ENCODE results near the gene KRT25. TPM values are rescaled to one million over a fixed set of nuclear protein-coding genes. Genes with fewer than 3 reads are reported as not detected.

The KRT25 gene
- total RNA-seq, 3 donors from 2014 or later (not counting 1 experiment from before 2014, with no cell fraction given), result not detected

DNA sequence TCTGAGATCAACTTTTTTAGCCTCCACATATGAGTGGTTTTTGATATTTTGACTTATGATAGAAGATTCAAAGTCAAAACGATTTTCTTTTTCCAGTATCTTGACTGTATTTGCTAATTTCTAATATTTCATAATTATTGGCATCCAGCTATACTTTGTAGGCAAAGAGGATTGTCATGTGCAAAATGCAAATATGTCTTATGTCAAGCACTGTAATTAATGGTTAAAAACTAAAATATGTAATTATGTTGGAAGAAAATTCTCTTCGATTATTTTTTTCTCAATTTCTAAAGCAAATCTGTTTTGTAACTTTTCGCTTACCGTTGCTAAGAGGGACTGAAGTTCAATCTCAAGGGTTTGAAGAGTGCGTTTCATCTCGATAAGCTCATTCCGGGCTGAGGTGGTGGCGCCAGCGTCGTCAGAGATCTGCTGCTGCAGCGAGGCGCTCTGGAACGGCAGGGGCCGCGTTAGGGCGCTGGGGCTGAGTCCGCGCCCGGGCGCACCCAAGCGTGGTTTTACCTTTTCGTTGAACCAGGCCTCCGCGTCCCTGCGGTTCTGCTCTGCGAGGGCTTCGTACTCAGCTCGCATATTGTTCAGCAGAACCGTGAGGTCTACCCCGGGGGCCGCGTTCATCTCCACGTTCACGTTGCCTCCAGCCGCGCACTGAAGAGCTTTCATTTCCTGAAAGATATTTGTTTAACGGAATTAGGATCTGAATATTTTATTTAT lies 24.2 kb upstream of the KRT25 start:
- TF ChIP-seq, protein P1, sequence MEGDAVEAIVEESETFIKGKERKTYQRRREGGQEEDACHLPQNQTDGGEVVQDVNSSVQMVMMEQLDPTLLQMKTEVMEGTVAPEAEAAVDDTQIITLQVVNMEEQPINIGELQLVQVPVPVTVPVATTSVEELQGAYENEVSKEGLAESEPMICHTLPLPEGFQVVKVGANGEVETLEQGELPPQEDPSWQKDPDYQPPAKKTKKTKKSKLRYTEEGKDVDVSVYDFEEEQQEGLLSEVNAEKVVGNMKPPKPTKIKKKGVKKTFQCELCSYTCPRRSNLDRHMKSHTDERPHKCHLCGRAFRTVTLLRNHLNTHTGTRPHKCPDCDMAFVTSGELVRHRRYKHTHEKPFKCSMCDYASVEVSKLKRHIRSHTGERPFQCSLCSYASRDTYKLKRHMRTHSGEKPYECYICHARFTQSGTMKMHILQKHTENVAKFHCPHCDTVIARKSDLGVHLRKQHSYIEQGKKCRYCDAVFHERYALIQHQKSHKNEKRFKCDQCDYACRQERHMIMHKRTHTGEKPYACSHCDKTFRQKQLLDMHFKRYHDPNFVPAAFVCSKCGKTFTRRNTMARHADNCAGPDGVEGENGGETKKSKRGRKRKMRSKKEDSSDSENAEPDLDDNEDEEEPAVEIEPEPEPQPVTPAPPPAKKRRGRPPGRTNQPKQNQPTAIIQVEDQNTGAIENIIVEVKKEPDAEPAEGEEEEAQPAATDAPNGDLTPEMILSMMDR (IDR thresholded peaks at IDR 0.05), result no peak
- ATAC-seq (peak in 1 of 3 donors; percentile 13), DNase-seq (peak in 1 of 2 donors; percentile 50)
- peaks cover 20% of the 10 kb centered on the region for H3K27me3 ChIP-seq (ENCODE audit: control insufficient read depth, insufficient read depth, low read length)
- no peak overlapping the region for H3K27ac Mint-ChIP-seq
- no peaks in the 10 kb centered on the region for H3K36me3 Mint-ChIP-seq
- H3K4me1 Mint-ChIP-seq, result no peaks in the 10 kb centered on the region
- no peak overlapping the region for H3K27ac ChIP-seq (ENCODE audit: low read length)
- no peaks in the 10 kb centered on the region for H3K9me3 ChIP-seq (ENCODE audit: control insufficient read depth, insufficient read depth, low read length)
- H3K4me3 ChIP-seq (ENCODE audit: low read length), result no peak overlapping the region
- no peaks in the 10 kb centered on the region for H3K9me3 Mint-ChIP-seq
- H3K4me1 ChIP-seq (ENCODE audit: control insufficient read depth, insufficient read depth, low read length), result peaks cover 5% of the 10 kb centered on the region
- H3K27me3 Mint-ChIP-seq (ENCODE audit: low read depth in 2 of 2), result peaks cover 32 to 76% of the 10 kb centered on the region in 2 donors
- 43% methylated on average over 36 of the region's 37 CpGs for WGBS (ENCODE audit: insufficient coverage)
- no peaks in the 10 kb centered on the region for H3K36me3 ChIP-seq (ENCODE audit: control insufficient read depth, insufficient read depth, low read length)
- intact Hi-C loops (cut with micrococcal nuclease), result no loop called here
- no peak overlapping the region for H3K4me3 Mint-ChIP-seq

DNA sequence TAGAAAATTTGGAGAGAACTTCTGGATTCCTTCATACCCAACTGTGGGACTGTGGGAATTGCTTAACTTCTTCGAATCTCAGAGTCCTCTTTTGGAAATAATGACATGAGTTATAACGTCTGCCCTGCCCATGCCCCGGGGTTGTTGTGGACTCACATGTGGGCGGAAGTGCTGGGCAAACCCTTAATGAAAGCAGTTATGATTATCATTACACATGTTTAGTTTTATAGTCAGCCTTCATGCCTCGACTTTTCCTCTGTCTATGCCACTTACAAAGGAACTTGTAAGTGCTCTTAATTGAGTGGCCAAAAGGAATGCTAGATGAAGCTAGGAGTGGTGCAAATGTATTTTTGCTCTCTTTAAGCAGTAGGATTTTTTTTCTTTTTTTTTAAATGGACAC lies 23.3 kb upstream of the KRT25 start:
- ATAC-seq (no peak), DNase-seq (no peak)
- Mint-ChIP-seq H3K27ac (no peak overlapping the region), H3K36me3 (no peaks in the 10 kb centered on the region), H3K4me1 (no peaks in the 10 kb centered on the region), H3K27me3 (ENCODE audit: low read depth in 2 of 2) (peaks cover 32 to 71% of the 10 kb centered on the region in 2 donors), H3K4me3 (no peak overlapping the region), H3K9me3 (no peaks in the 10 kb centered on the region)
- peaks cover 26% of the 10 kb centered on the region for H3K27me3 ChIP-seq (ENCODE audit: control insufficient read depth, insufficient read depth, low read length)
- TF ChIP-seq, protein P1 (IDR thresholded peaks at IDR 0.05), result no peak
- H3K36me3 ChIP-seq (ENCODE audit: control insufficient read depth, insufficient read depth, low read length), result no peaks in the 10 kb centered on the region
- H3K4me1 ChIP-seq (ENCODE audit: control insufficient read depth, insufficient read depth, low read length), result peaks cover 5% of the 10 kb centered on the region
- no peak overlapping the region for H3K27ac ChIP-seq (ENCODE audit: low read length)
- H3K9me3 ChIP-seq (ENCODE audit: control insufficient read depth, insufficient read depth, low read length), result no peaks in the 10 kb centered on the region
- no peak overlapping the region for H3K4me3 ChIP-seq (ENCODE audit: low read length)
- WGBS (ENCODE audit: insufficient coverage), result 79% methylated on average over 5 of the region's 5 CpGs
- intact Hi-C loops (cut with micrococcal nuclease), result no loop called here

DNA sequence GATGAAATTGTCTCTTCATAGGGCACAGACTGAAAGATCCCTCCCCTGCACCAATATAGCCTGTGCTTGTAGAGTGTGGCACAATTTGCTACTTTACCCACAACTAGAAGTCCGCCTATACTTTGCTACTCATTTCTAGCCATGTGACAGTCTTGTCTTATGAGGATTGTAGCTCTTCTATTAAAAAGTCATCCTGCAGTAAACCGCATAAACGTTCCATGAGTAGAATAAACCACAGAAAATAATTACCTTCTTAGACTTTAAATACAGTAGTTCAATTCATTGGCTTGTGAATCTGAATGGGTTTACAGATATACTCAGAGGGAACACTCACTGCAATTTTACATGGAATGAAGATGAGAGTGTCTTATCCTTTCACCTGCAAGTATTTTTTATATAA lies 22.8 kb upstream of the KRT25 start:
- no peak overlapping the region for H3K27ac Mint-ChIP-seq
- H3K4me3 Mint-ChIP-seq, result no peak overlapping the region
- intact Hi-C loops (cut with micrococcal nuclease), result no loop called here
- DNase-seq (no peak), ATAC-seq (no peak)
- no CpG with 5 or more reads among the region's 3 CpGs for WGBS (ENCODE audit: insufficient coverage)
- H3K36me3 Mint-ChIP-seq, result no peaks in the 10 kb centered on the region
- Histone ChIP-seq H3K27me3 (ENCODE audit: control insufficient read depth, insufficient read depth, low read length) (peaks cover 31% of the 10 kb centered on the region), H3K4me1 (ENCODE audit: control insufficient read depth, insufficient read depth, low read length) (peaks cover 5% of the 10 kb centered on the region), H3K27ac (ENCODE audit: low read length) (no peak overlapping the region), H3K9me3 (ENCODE audit: control insufficient read depth, insufficient read depth, low read length) (no peaks in the 10 kb centered on the region), H3K36me3 (ENCODE audit: control insufficient read depth, insufficient read depth, low read length) (no peaks in the 10 kb centered on the region), H3K4me3 (ENCODE audit: low read length) (no peak overlapping the region)
- TF ChIP-seq, protein P1 (IDR thresholded peaks at IDR 0.05), result no peak
- H3K4me1 Mint-ChIP-seq, result no peaks in the 10 kb centered on the region
- H3K27me3 Mint-ChIP-seq (ENCODE audit: low read depth in 2 of 2), result peaks cover 27 to 67% of the 10 kb centered on the region in 2 donors
- H3K9me3 Mint-ChIP-seq, result no peaks in the 10 kb centered on the region

- H3K9me3 Mint-ChIP-seq, result no peaks in the 10 kb centered on the region
- Histone ChIP-seq H3K9me3 (ENCODE audit: control insufficient read depth, insufficient read depth, low read length) (no peaks in the 10 kb centered on the region), H3K4me3 (ENCODE audit: low read length) (no peak overlapping the region), H3K4me1 (ENCODE audit: control insufficient read depth, insufficient read depth, low read length) (peaks cover 5% of the 10 kb centered on the region), H3K27ac (ENCODE audit: low read length) (no peak overlapping the region), H3K36me3 (ENCODE audit: control insufficient read depth, insufficient read depth, low read length) (no peaks in the 10 kb centered on the region), H3K27me3 (ENCODE audit: control insufficient read depth, insufficient read depth, low read length) (peaks cover 33% of the 10 kb centered on the region)
- peaks cover 29 to 67% of the 10 kb centered on the region in 2 donors for H3K27me3 Mint-ChIP-seq (ENCODE audit: low read depth in 2 of 2)
- DNase-seq (no peak), ATAC-seq (no peak)
- no peak overlapping the region for H3K27ac Mint-ChIP-seq
- no peak overlapping the region for H3K4me3 Mint-ChIP-seq
- no peaks in the 10 kb centered on the region for H3K4me1 Mint-ChIP-seq
- WGBS (ENCODE audit: insufficient coverage), result 75% methylated on average over 6 of the region's 7 CpGs
- TF ChIP-seq, protein P1 (IDR thresholded peaks at IDR 0.05), result no peak
- intact Hi-C loops (cut with micrococcal nuclease), result no loop called here
- H3K36me3 Mint-ChIP-seq, result no peaks in the 10 kb centered on the region
Observed at GRCh38 chr17:40777459-40777858, 22.3 kb upstream of the KRT25 start.

Measured in natural killer cell (primary cell).